HG03571 (cell line): ENCODE results near the gene NLGN1.

ENCODE experiments used
- ATAC-seq: cut with Tn5 transposase; IDR thresholded peaks from one replicate; pipeline ENCODE4 v1.9.1; 2021; ENCODE audit not compliant: unreplicated experiment

NLGN1 gene

GRCh38 chr3:173706630-173707029 lies 309.1 kb downstream of the NLGN1 start:
- no peak for ATAC-seq

GRCh38 chr3:173708191-173708590 lies 310.6 kb downstream of the NLGN1 start:
- no peak for ATAC-seq

GRCh38 chr3:173709026-173709425 lies 311.5 kb downstream of the NLGN1 start:
- ATAC-seq: no peak

GRCh38 chr3:173711619-173712018 lies 314.1 kb downstream of the NLGN1 start:
- no peak for ATAC-seq

- ATAC-seq: no peak
These were observed 322.0 kb downstream of the NLGN1 start for GRCh38 chr3:173719585-173719984.

- ATAC-seq: no peak
These were observed 328.0 kb downstream of the NLGN1 start for GRCh38 chr3:173725507-173725906.

- ATAC-seq: no peak
These were observed 332.8 kb downstream of the NLGN1 start for GRCh38 chr3:173730391-173730790.

- ATAC-seq: no peak
These were observed 334.7 kb downstream of the NLGN1 start for GRCh38 chr3:173732237-173732636.

- no peak for ATAC-seq
These were observed 335.6 kb downstream of the NLGN1 start for GRCh38 chr3:173733029-173733652.

- no peak for ATAC-seq
These were observed 336.9 kb downstream of the NLGN1 start for GRCh38 chr3:173734473-173734872.

- no peak for ATAC-seq
These were observed 337.4 kb downstream of the NLGN1 start for GRCh38 chr3:173734895-173735294.

GRCh38 chr3:173735841-173736240 lies 338.3 kb downstream of the NLGN1 start:
- no peak for ATAC-seq

- ATAC-seq: no peak
These were observed 339.7 kb downstream of the NLGN1 start for GRCh38 chr3:173737167-173737808.

- no peak for ATAC-seq
These were observed 342.2 kb downstream of the NLGN1 start for GRCh38 chr3:173739726-173740125.

- no peak for ATAC-seq
These were observed 344.9 kb downstream of the NLGN1 start for GRCh38 chr3:173742491-173742890.

- no peak for ATAC-seq
These were observed 345.6 kb downstream of the NLGN1 start for GRCh38 chr3:173743111-173743510.

GRCh38 chr3:173743516-173743915 lies 346.0 kb downstream of the NLGN1 start:
- no peak for ATAC-seq

- ATAC-seq: no peak
These were observed 346.9 kb downstream of the NLGN1 start for GRCh38 chr3:173744479-173744878.

GRCh38 chr3:173744895-173745294 lies 347.4 kb downstream of the NLGN1 start:
- ATAC-seq: no peak

- no peak for ATAC-seq
These were observed 348.6 kb downstream of the NLGN1 start for GRCh38 chr3:173745952-173746682.

- ATAC-seq: no peak
These were observed 349.9 kb downstream of the NLGN1 start for GRCh38 chr3:173747427-173747826.

GRCh38 chr3:173748105-173748504 lies 350.6 kb downstream of the NLGN1 start:
- ATAC-seq: no peak
